WTC11 (cell line): Measurements from ENCODE around the gene CACNG4.

Source experiments
- CREB1 ChIP-seq: sonication (generic); formaldehyde crosslinking; IDR thresholded peaks from 2 replicates; pipeline ENCODE4 v1.8.0; 2023; ENCODE audit warnings: mild to moderate bottlenecking, missing genetic modification reagents
- CREM ChIP-seq: sonication (generic); formaldehyde crosslinking; IDR thresholded peaks from 2 replicates; pipeline ENCODE4 v1.8.1; 2022; ENCODE audit warnings: mild to moderate bottlenecking, missing genetic modification reagents, moderate library complexity
- FOXJ3 ChIP-seq: sonication (generic); formaldehyde crosslinking; IDR thresholded peaks from 2 replicates; pipeline ENCODE4 v1.9.0; 2021; ENCODE audit warnings: missing genetic modification reagents, mild to moderate bottlenecking, borderline replicate concordance
- MXD4 ChIP-seq: fragments of 250-450 bp; sonication (Bioruptor Pico); IDR thresholded peaks from 2 replicates; pipeline ENCODE4 v1.8.0; 2021; ENCODE audit warnings: mild to moderate bottlenecking, moderate library complexity, borderline replicate concordance
- NFYB ChIP-seq: sonication (generic); formaldehyde crosslinking; conservative IDR thresholded peaks from 2 replicates; pipeline ENCODE4 v1.8.0; 2022; ENCODE audit warnings: low read depth, missing genetic modification reagents
- PREB ChIP-seq: sonication (generic); formaldehyde crosslinking; IDR thresholded peaks from 2 replicates; pipeline ENCODE4 v1.8.1; 2022; ENCODE audit warnings: mild to moderate bottlenecking, missing genetic modification reagents, moderate library complexity, borderline replicate concordance
- SP1 ChIP-seq: sonication (generic); formaldehyde crosslinking; conservative IDR thresholded peaks from 2 replicates; pipeline ENCODE4 v1.8.1; 2022; ENCODE audit warnings: missing genetic modification reagents
- USF2 ChIP-seq: sonication (generic); formaldehyde crosslinking; IDR thresholded peaks from 2 replicates; pipeline ENCODE4 v1.8.1; 2023; ENCODE audit warnings: mild to moderate bottlenecking, missing genetic modification reagents, moderate library complexity
- ZBTB43 ChIP-seq: sonication (generic); formaldehyde crosslinking; IDR thresholded peaks from 2 replicates; pipeline ENCODE4 v1.8.1; 2023; ENCODE audit warnings: mild to moderate bottlenecking, missing genetic modification reagents
- ZNF121 ChIP-seq: sonication (generic); formaldehyde crosslinking; IDR thresholded peaks from 2 replicates; pipeline ENCODE4 v1.8.0; 2023; ENCODE audit warnings: missing genetic modification reagents
- TF ChIP-seq, protein P1 (sequence below): fragments of 200-600 bp; IDR thresholded peaks from 2 replicates; pipeline ENCODE4 v1.8.0; 2022; ENCODE audit warnings: antibody characterized with exemption
- TF ChIP-seq, protein P2 (sequence below): sonication (generic); formaldehyde crosslinking; IDR thresholded peaks from 2 replicates; pipeline ENCODE4 v1.8.1; 2023; ENCODE audit warnings: mild to moderate bottlenecking, missing genetic modification reagents
- TF ChIP-seq, protein P3 (sequence below): sonication (generic); formaldehyde crosslinking; IDR thresholded peaks from 2 replicates; pipeline ENCODE4 v1.8.1; 2022; ENCODE audit warnings: low read depth, mild to moderate bottlenecking, moderate library complexity, missing genetic modification reagents, borderline replicate concordance
- TF ChIP-seq, protein P4 (sequence below): sonication (generic); formaldehyde crosslinking; IDR thresholded peaks from 2 replicates; pipeline ENCODE4 v1.8.1; 2022; ENCODE audit warnings: missing genetic modification reagents, borderline replicate concordance

GRCh38 chr17:67055041-67055443 lies 90.5 kb downstream of the CACNG4 start:
- TF ChIP-seq, protein P1, sequence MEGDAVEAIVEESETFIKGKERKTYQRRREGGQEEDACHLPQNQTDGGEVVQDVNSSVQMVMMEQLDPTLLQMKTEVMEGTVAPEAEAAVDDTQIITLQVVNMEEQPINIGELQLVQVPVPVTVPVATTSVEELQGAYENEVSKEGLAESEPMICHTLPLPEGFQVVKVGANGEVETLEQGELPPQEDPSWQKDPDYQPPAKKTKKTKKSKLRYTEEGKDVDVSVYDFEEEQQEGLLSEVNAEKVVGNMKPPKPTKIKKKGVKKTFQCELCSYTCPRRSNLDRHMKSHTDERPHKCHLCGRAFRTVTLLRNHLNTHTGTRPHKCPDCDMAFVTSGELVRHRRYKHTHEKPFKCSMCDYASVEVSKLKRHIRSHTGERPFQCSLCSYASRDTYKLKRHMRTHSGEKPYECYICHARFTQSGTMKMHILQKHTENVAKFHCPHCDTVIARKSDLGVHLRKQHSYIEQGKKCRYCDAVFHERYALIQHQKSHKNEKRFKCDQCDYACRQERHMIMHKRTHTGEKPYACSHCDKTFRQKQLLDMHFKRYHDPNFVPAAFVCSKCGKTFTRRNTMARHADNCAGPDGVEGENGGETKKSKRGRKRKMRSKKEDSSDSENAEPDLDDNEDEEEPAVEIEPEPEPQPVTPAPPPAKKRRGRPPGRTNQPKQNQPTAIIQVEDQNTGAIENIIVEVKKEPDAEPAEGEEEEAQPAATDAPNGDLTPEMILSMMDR, result no peak
- TF ChIP-seq ZBTB43 (CRISPR knock-in tag) (no peak), ZNF121 (CRISPR knock-in tag) (no peak), CREB1 (CRISPR knock-in tag) (no peak), FOXJ3 (no peak), SP1 (CRISPR knock-in tag) (no peak), NFYB (no peak), CREM (CRISPR knock-in tag) (no peak), USF2 (no peak), MXD4 (CRISPR knock-in tag) (no peak), PREB (CRISPR knock-in tag) (no peak)
- TF ChIP-seq, protein P2, sequence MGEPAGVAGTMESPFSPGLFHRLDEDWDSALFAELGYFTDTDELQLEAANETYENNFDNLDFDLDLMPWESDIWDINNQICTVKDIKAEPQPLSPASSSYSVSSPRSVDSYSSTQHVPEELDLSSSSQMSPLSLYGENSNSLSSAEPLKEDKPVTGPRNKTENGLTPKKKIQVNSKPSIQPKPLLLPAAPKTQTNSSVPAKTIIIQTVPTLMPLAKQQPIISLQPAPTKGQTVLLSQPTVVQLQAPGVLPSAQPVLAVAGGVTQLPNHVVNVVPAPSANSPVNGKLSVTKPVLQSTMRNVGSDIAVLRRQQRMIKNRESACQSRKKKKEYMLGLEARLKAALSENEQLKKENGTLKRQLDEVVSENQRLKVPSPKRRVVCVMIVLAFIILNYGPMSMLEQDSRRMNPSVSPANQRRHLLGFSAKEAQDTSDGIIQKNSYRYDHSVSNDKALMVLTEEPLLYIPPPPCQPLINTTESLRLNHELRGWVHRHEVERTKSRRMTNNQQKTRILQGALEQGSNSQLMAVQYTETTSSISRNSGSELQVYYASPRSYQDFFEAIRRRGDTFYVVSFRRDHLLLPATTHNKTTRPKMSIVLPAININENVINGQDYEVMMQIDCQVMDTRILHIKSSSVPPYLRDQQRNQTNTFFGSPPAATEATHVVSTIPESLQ (CRISPR knock-in tag), result no peak
- TF ChIP-seq, protein P3, sequence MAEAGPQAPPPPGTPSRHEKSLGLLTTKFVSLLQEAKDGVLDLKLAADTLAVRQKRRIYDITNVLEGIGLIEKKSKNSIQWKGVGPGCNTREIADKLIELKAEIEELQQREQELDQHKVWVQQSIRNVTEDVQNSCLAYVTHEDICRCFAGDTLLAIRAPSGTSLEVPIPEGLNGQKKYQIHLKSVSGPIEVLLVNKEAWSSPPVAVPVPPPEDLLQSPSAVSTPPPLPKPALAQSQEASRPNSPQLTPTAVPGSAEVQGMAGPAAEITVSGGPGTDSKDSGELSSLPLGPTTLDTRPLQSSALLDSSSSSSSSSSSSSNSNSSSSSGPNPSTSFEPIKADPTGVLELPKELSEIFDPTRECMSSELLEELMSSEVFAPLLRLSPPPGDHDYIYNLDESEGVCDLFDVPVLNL (CRISPR knock-in tag), result no peak
- TF ChIP-seq, protein P4, sequence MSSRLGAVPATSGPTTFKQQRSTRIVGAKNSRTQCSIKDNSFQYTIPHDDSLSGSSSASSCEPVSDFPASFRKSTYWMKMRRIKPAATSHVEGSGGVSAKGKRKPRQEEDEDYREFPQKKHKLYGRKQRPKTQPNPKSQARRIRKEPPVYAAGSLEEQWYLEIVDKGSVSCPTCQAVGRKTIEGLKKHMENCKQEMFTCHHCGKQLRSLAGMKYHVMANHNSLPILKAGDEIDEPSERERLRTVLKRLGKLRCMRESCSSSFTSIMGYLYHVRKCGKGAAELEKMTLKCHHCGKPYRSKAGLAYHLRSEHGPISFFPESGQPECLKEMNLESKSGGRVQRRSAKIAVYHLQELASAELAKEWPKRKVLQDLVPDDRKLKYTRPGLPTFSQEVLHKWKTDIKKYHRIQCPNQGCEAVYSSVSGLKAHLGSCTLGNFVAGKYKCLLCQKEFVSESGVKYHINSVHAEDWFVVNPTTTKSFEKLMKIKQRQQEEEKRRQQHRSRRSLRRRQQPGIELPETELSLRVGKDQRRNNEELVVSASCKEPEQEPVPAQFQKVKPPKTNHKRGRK (CRISPR knock-in tag), result no peak
